Measurements from ENCODE around the gene CS.
"Not testable (repeated sequence)": the region's sequence is repeated elsewhere in the genome, so short reads cannot be mapped to it uniquely, and the experiment has no call there.

CS gene

DNA sequence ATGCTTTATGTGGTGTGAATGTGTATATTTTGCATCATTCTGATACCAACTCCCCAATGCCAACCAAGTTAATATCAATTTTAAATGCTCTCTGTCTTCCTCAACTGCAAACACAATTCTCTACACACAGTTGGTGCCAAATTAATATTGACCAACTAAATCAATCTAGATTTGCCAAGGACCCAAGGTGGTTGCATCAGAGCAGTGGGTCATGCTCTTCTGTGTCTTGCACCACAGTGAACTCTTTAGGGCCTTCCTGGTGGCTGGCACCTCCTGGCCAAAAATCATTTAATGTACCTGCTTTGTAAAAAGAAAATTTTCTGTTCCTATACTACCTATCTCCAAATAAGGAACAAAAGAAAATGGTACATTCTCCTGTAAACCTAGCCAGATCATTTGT lies 19.3 kb downstream of the CS start:
- DNase-seq (ENCODE audit: low spot score), result no peak

DNA sequence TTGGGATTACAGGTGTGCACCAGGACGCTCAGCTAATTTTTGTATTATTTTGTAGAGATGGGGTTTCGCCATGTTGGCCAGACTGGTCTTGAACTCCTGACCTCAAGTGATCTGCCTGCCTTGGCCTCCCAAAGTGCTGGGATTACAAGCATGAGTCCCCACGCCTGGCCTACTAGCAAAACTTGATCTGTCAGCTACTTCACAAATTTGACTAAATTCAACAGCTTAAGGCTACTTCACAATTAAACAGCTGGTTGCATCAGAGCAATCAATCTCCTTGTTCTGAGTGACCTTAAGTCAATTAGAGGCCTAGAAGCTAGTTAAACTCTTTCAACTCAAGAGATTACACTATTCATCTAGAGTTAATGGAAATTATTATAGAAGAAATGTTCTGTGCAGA lies 21.2 kb downstream of the CS start:
- no peak for DNase-seq (ENCODE audit: low spot score)

DNA sequence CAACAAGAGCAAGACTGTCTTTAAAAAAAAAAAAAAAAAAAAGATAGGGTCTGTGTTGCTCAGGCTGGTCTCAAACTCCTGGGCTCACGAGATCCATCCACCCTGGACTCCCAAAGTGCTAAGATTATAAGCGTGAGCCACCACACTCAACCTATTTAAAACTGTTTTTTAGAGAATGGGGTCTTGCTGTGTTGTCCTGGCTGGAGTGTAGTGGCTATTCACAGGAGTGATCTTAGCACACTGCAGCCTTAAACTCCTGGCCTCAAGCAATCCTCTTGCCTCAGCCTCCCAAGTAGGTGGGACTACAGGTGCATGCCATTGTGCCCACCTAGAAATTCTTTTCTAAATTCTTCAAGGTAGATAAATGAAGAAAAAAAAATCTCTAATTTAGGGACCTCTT lies 25.8 kb downstream of the CS start:
- DNase-seq (ENCODE audit: low spot score), result no peak

DNA sequence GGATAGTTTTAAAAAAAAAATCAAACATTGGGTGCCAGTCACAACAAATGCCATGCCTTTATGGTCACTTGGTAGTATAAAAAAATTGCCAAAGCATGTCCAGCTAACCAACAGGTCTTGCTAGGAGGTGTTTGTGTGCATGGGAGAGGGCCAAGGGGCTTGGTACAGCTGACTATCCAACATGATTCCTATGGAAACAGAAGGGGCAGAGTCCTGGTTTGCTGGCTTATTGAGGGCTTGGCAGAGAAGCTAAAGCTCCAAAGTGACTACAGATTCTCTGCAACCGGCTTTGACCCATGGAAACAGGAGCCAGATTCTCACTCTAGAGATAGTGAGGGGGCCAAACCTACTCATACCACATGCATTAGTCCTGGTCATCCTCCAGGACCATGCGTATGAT lies 27.7 kb downstream of the CS start:
- not testable (repeated sequence) for DNase-seq (ENCODE audit: low spot score)

DNA sequence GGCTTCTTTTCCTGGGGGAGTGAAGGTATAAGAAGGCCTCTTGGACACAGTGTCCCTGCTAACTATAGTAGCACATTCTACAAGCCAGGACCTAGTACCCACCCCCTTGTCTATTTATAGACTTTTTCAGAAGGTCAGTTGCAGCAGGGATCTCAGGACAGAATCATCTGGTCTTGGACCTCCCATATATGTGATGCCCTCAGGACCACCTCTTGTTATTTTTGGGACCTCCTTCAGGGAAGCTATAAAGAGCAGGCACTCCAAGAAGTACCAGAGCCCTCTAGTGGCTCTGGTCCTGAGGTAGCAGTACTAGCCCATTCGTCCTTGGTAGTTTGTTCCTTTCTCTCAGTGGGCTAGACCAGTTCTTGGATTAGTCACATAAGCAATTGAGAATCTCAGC lies 29.1 kb downstream of the CS start:
- no peak for DNase-seq (ENCODE audit: low spot score)

DNA sequence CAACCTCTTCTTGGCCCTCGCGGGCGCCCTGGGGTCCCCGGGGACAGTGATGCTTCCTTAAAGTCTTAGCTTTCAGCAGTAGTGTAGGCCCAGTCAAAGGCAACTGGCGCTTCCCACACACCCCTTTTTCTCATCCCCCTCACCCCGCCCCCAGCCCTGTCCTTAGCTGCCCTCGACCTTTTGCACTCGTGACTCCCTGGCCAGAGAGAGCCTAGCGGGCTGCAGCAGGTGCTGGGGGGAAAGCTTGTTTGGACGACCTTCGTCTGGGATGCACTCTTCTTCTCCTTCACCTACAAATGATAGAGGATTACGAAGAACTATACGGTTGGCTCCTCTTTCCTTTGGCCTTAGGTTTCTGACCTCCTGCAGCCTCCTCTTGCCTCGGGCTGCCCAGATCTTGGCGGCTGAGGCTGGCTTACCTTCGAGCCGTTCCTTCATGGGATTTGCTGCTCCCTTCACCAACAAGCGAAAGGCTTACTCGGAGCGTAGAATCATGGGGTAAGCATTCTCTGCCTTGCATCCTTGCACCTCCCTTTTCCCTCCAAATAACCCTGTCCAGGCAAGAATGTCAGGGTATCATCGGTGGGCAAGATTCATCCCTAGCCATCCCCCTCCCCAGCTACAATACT lies 32.6 kb downstream of the CS start:
- no peak for DNase-seq (ENCODE audit: low spot score)

DNA sequence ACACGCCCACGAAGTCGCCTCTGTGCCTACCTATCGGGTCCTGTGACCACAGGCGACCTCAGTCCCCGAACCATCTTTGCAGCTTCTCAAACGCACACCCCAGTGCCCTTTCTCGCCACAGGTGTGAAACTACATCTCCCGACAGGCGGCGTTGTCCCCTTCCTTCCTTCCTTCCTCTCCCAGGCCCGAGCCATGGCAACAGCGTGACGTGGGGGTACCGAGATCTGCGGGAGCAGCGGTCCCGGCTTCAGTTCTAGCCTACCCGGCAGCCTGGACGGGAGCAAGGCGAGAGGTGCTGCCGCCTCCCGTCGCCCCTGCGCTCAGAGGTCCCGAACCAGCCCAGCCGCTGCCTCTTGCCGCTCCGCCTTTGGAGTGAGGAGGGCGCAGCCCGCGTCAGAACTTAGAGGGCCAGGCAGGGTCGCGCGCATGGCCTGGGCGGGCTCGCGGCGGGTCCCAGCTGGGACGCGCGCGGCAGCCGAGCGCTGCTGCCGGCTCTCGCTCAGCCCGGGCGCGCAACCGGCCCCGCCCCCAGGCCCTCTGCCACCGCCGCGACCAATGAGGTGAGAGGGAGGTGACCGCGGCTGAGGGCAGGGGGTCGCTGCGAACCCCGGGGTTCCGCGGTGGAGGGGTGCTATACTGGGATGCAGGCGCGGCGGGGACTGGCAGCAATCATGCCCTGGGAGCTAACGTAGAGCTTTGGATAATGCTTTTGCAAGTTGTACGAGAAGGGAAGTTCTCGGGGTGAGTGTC lies 33.3 kb downstream of the CS start, which contains the start of gene COQ10A:
TSS of gene COQ10A (plus strand) at position 250 of the 750 bp plus-strand sequence. CDS start at position 427, 177 bp downstream.
- DNase-seq (ENCODE audit: low spot score), result peak; percentile 79

DNA sequence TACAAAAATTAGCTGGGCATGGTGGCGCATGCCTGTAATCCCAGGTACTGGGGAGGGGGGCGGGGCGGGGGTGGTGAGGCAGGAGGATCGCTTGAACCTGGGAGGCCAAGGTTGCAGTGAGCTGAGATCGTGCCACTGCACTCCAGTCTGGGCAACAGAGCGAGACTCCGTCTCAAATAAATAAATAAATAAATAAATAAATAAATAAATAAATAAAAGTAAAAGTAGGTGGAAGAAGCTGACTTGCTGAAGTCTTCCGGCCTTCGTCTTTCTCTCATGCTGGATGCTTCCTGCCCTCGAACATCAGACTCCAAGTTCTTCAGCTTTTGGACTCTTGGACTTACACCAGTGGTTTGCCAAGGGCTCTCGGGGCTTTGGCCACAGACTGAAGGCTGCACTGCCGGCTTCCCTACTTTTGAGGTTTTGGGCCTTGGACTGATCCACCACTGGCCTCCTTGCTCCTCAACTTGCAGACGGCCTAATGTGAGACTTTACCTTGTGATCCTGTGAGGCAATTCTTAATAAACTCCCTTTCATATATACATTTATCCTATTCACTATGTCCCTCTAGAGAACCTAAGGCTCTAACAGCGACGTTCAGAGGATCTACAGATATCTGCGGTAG lies 34.0 kb downstream of the CS start:
- not testable (repeated sequence) for DNase-seq (ENCODE audit: low spot score)

DNA sequence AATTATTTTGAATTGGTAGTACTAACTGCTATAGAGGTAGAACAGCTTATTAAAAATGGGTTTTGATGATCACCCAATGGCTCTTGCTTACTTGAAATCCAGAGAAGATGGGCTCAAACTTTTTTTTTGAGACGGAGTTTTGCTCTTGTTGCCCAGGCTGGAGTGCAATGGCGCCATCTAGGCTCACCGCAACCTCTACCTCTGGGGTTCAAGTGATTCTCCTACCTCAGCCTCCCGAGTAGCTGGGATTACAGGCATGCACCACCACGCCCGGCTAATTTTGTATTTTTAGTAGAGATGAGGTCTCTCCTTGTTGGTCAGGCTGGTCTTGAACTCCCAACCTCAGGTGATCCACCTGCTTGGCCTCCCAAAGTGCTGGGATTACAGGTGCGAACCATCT lies 37.2 kb downstream of the CS start:
- DNase-seq (ENCODE audit: low spot score), result not testable (repeated sequence)

DNA sequence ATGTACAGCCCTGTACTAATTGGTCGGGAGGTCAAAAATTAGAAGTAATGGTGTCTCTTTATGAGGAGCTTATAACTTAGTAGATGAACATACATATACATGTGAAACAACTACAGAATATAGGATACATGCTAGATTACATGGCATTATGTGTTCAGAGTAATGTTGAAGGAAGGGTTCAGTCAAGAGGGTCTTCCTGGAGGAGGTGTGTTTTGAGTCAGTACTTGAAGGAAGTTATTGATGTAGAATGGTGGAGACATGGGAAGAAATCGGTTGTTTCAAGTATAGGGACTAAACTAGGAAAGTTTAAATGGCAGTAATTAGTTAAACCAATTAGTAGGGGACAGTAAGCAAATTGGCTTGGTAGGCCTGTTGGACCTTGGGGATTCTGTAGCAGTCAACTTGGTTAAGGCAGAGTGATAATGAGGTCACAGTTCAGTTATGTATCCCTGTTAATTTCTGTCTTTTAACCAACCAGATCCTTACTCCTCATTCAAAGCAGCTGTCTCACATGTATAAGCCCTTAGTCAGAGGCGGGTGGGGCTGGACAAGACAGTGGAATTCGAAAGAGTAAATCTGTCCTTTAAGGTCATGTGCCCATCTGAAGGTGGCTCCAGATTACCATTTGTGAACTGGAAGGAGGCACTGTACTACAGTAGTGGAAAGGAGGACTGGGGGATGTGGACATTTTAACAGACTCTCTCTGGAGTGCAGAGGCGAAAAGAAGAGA lies 38.5 kb downstream of the CS start:
- no peak for DNase-seq (ENCODE audit: low spot score)

DNA sequence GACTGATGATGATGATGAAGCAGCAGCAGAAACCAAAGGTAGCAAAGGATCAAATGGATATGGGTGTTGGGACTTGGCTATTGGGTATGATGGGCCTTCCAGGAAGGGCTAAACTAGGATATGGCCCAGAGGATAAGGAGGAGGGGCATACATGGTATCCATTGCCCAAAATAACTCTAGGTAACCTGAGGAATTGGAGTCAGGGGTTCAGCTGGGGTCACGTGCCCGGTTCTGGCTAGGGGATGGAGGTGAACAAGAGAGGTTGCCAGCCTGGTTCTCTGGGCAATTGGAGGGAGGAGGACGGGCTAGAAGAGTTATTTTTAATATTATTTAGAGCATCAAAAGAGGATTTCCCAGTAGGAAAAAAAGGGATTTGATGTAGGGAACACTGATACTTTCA lies 39.2 kb downstream of the CS start:
- no peak for DNase-seq (ENCODE audit: low spot score)

DNA sequence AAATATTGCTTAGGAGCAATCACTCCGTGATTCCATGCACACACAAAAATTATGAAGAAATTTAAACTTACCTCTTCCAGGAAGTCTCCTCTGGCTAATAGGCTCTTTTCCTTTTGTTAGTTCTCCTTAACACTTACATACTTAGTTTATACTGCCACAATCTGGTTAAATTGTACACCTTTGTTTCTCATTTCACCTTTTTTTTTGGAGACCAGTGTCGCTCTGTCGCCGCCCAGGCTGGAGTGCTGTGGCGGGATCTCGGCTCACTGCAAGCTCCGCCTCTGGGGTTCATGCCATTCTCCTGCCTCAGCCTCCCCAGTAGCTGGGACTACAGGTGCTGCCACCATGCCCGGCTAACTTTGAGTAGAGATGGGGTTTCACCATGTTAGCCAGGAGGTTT lies 39.8 kb downstream of the CS start:
- DNase-seq (ENCODE audit: low spot score), result no peak

DNA sequence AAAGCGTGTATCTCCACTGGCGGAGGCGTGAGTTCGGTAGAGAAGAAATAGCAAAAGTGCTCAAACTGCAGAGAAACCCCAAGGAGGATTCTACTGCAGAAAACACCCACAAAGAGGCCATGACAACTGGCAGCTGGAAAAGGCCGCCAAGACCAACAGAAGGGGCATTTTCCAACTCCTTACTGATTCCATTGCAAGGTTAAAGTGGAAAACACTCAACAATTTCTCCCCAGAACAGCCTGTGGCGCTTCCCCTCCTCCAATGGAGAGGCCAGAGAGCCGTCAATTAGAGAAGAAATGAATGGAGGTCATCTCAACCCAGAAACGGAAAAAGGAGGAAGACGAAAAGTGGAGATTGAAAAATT lies 41.3 kb downstream of the CS start:
- no peak for DNase-seq (ENCODE audit: low spot score)

DNA sequence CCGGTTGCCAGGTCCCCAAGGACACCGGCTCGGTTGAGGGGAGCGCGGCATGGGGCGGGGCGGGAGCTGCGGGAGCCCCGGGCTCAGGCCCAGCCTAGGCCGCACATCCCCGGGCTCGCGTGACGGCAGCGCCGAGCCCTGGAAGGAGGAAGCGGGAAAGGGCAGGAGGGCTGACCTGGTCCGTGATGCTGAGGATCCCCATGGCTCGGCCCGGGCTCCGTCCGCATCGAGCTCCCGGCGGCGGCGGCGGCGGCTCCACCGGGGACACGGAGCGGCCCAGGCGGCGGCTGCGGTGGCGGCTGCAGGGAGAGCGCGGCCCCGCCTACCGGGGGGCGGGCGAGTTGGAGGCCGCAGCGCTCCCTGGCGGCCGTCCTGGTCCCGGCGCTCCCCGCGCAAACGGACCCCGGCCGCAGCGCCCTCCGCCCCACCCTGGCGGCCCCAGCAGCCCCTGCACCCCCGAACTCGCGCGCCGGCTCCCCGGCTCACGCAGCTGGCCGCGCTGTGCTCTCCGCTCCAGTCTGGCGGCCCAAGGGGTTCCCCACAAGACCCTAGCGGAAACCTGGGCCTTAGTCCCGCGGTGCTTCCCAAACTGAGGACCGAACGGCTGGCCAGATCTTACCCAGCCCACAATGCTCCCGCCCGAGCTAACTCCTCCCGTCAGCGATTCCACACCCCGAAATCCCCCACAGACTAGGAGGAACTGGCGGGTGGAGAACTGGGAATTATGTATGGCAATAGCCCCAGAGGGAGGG lies 41.9 kb downstream of the CS start, which contains the start of gene ANKRD52:
TSS of gene ANKRD52 (minus strand) at position 317 of the 752 bp plus-strand sequence. CDS start at position 202, 115 bp downstream.
- DNase-seq (ENCODE audit: low spot score), result peak; percentile 68

DNA sequence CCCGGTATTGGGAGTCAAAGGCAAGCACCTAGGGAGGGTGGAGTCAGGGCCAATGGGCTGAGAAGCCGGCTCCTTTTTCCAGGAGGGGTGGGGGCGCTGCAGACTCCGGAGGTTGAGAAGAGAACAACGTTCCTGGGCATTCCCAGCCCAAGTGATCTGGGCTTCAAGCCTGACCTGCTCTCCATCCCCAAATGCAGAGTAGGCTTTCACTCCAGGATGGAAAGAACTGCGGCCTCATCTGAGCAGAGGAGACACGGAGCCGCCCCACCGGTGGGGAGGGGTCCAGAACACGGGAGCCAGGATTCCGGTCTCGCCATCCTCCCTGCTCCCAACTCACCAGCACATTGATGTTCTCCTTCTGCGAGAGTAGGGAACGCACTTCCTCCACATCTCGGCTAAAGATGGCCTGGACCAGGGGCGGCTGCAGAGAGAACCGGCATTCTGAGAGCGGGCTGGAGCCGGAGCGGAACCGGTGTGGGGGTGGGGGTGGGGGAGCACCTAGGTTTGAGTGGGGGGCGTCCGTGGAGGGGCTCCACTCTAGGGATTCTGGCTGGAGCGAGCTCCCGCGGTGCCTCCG lies 42.6 kb downstream of the CS start:
- DNase-seq (ENCODE audit: low spot score), result no peak

DNA sequence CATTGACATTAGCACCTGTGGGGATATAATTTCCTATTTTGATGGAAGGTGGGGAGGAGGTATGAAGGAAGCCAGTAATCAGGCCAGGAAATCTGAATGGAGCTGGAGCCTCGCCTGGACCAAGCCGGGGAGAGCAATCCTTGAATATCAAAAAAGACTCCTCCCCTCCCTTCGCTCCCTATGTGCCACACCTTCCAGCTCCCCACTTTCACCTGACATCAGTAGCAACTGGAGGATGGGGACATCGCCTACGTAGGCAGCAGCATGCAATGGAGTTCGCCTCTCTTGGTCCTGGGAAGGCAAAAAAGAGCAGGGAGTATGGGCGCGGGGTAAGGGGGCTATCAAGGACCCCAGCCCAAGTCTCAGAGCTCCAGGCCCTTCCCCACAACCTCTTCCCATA lies 43.1 kb downstream of the CS start:
- DNase-seq (ENCODE audit: low spot score), result no peak

DNA sequence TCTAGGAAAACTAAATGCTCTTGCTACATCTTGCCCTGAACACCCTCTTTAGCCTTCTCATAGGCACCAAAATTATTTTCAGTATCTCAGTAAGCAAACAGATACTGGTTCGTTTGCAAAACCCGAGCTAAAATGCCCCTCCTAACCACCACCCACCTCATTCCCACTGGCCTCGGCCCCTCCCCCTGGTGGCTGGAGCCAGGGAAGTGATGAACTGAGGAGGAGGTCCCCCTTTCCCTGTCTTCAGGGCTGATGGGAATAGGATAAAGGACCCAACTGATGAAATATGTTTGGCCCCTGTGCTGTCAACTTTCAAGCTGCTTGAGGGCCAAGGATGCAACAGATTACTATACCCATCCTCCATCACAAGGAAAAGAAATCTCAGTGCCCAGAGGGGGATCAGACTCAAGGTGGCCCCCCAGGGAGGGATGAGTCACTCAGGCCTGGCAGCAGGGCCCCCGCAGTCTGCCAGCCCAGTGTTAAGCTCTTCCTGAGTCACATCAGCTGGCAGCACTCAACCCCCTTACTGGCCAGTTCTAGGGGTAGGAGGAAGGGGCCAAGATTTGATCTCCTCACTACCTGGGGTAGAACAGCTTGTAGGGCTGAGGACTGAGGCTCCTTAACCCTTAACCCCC lies 43.7 kb downstream of the CS start:
- no peak for DNase-seq (ENCODE audit: low spot score)

DNA sequence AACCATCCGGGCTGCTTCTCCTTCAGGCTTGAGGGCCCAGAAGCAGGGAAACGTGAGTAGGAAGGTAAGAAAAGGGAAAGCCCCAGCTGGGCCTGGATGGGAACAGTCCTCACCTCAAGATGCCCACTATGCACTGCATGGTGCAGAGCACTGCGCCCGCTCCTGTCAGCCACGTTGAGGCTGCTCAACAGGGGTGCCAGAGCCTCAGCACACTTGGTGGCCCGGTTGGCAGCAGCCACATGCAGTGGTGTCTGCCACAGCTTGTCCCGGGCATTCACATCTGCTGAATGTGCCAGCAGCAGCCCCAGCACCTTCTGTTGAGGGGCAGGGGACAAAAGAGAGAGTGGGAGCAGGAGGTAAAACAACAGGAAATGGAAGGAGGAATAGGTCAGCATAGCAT lies 44.5 kb downstream of the CS start:
- no peak for DNase-seq (ENCODE audit: low spot score)

DNA sequence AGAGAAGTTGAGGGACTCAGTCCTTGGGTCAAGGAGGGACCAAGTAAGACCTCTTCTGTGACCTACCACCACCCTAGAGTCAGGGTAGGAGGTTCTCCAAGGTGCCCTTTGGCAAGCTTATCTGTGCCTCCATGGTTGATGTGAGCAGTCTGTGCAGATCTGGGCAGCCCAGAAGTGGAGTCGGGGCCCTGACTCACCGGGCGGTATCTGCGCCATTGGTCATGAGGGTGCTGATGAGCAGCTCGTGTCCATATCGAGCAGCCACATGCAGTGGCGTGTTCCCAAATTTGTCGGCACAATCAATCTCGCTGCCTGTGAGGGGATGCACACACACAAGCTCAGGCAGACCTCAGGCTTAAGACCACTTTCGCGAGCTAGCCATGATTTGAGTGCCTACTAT lies 47.0 kb downstream of the CS start:
- no peak for DNase-seq (ENCODE audit: low spot score)

DNA sequence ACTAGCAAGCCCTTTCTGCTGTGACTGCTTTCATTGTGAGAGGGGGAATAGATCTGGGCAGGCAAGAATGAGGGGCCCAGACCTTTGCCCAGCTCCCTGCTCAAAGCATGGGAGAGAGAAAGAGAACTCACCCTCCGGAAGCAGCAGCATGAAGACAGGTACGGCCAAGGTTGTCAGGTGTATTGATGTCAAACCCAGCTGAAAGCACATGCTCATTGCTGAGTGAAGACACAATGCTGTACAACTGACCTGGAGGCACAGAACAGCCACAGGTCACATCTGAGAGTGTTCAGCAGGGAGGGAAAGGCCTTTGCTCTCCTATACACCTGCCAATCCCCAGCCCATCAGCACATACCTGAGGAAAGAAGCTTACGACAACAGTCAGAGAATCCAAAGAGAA lies 47.5 kb downstream of the CS start:
- DNase-seq (ENCODE audit: low spot score), result no peak

DNA sequence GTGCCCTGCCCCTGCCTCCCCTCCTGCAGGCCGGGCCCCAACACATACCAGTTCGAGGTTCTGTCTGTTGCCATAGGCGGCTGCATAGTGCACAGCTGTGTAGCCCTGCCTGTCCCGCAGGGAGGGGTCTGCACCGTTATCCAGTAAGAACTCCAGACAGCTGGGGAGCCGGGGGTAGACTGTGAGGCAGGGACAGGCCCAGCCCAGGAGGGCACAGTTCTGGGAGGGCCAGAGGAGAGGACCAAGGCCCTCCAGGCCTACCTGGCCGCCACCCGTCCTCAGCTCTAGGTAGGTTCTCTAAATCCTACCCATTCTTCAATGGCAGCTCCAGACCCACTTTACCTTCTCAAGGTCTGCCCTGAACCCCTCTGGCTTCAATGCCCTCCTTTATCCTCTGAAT lies 51.4 kb downstream of the CS start:
- no peak for DNase-seq (ENCODE audit: low spot score)

Measured in COLO829 (cell line).